HG03439 (cell line): ENCODE data around the gene PEAK1.

ENCODE experiments used
- ATAC-seq: cut with Tn5 transposase; IDR thresholded peaks from one replicate; pipeline ENCODE4 v1.9.1; 2021; ENCODE audit warnings: mild to moderate bottlenecking, moderate library complexity; ENCODE audit not compliant: unreplicated experiment

Gene PEAK1

GRCh38 chr15:77369168-77369567 lies 50.7 kb downstream of the PEAK1 start:
- ATAC-seq = no peak

DNA sequence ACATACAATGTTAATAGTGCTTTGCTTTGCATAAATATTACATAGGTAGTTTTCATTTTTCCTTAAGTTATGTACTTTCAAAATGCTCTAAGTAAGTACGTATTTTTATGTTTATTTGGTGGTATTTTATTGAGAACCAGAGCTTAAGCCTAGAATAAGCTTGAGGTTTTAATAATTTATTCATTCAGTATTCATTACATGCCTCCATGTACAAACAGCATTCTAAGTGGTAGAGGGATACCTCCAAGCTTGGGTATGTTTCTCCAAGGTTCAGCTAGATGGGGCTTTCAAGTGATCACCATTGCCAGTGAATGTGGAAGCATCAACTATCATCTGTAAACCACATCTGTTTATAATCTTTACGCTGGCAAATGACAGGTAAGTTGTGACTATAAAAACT lies 52.3 kb downstream of the PEAK1 start:
- ATAC-seq = no peak

GRCh38 chr15:77361456-77361855 lies 58.4 kb downstream of the PEAK1 start:
- ATAC-seq = no peak

- no peak for ATAC-seq
Observed at GRCh38 chr15:77358545-77359240, 61.2 kb downstream of the PEAK1 start.

GRCh38 chr15:77356305-77356704 lies 63.6 kb downstream of the PEAK1 start:
- ATAC-seq = no peak

GRCh38 chr15:77355321-77355720 lies 64.6 kb downstream of the PEAK1 start:
- ATAC-seq = no peak

- no peak for ATAC-seq
Observed at GRCh38 chr15:77354063-77354462, 65.8 kb downstream of the PEAK1 start.

GRCh38 chr15:77352887-77353286 lies 67.0 kb downstream of the PEAK1 start:
- ATAC-seq = no peak

DNA sequence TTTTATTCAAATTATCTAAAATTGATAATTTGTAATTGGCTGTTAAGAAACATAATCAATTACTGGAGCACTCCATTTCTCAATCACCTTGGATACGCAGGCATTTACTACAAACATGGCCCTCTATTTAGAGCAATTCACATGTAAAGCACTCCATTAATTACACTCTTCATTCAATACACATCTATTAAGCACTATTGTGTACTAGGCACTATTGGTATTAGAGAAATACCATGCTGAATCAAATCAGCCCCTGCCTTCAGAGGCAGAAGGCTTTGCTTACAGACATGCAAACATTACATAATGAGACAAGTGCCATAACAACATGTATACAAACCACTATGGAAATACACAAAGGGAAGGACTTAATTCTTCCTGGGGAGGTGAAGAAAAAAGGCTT lies 69.1 kb downstream of the PEAK1 start:
- ATAC-seq = no peak

DNA sequence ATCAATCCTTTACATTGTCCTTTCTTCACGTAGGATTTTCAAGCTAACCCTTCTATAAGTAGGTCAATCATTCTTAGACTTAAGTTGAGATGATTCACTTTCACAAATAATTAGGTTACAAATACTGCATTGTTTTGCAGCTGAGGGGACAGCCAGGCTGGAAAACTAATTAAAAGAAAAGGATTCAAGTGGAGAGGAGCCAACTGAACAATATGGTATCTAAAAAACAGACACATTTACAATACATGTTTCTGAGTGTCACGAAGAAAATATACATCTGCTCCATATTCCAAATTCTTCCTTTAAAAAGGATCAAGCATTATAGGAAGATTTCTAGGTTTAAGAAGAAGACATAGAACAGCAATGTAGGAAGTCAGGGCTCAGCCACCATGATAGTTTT lies 70.2 kb downstream of the PEAK1 start:
- ATAC-seq = no peak

DNA sequence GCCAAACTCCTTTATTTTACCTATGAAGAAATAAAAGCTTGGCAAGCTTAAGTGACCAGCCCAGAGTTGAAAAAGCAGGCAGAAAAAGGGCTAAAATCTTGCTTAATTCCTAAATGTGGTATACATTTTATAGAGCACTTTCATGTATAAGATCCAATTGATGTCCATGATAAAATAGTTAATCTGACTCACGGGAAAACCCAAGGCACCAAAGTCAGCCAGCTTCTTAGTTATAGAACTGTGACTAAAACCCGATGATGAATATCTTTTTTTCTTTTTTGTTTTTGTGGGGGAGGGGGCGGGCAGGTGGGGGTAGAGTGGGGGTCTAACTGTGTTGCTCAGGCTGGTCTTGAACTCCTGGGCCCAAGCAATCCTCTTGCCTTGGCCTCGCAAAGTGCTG lies 71.4 kb downstream of the PEAK1 start:
- ATAC-seq = no peak

- no peak for ATAC-seq
Observed at GRCh38 chr15:77347197-77347596, 72.7 kb downstream of the PEAK1 start.

DNA sequence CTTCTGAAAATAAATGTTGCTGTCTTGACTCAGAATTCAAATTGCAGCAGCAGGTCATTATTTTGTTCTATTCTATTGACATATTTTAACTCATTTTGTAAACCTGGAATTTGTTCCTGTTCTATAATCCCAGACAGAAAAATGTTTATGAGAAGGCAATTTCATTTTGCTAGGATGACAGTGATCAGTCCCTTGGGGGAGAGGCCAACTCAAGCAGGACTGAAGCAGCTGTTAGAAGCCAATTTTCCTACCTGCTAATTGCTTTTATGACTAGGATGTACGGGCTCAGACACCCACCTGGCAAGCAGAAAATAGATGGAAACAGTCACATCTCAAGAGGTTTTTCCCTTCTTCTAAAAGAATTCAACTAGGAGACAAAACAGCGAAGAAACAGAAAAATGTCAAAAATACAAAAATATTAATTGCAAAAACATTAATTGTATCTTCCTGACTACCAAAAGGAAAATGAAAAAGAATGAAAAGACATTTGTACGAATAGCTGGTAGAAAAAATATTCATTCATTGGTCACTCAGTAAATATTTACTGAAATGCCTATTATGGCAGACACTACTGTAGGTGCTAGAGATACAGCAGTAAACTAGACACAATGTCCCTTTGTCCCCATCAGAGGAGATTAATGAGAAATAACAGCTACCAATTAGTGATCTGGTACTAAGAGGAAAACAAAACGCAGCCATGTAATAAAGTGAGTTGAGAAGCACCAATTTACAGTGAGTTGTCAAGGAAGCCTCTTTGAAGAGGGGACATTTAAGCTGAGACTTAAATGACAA lies 73.5 kb downstream of the PEAK1 start:
- no peak for ATAC-seq

DNA sequence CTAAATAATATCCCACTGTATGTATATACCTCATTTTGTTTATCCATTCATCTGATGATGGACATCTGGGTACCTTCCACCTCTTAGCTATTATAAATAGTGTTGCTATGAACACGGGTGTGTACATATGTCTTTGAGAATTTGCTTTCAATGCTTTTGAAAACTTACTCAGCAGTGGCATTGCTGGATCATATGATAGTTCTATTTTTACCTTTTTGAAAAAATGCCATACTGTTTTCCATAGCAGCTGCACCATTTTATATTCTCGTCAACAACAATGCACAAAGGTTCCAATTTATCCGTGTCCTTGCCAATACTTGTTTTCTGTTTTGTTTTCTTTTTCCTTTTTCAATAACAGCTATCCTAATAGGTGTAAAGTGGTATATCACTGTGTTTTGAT lies 77.1 kb downstream of the PEAK1 start:
- ATAC-seq = no peak

- ATAC-seq = no peak
Observed at GRCh38 chr15:77340245-77340644, 79.7 kb downstream of the PEAK1 start.

DNA sequence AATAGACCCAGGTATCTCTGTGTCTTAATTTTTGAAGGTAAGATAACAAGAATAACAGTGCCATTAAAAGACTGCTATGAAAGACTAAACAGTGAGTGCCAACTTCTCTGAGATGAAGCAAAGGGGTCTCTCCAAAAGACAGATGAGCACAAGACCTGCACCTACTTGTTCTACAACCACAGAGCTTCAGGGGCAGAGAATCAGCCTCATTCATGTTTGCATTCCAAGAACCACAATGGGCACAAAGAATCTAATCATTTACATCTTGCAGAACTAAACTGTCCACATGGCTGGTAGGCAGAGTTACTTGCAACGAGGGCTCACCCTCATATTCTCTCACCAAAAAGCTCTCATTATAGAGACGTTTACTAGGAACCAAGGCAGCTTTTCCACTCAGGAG lies 83.9 kb downstream of the PEAK1 start:
- no peak for ATAC-seq

GRCh38 chr15:77335298-77335697 lies 84.6 kb downstream of the PEAK1 start:
- ATAC-seq = no peak

GRCh38 chr15:77333166-77333565 lies 86.7 kb downstream of the PEAK1 start:
- no peak for ATAC-seq

GRCh38 chr15:77329202-77329601 lies 90.7 kb downstream of the PEAK1 start:
- ATAC-seq = no peak

GRCh38 chr15:77327844-77328529 lies 91.9 kb downstream of the PEAK1 start:
- no peak for ATAC-seq

DNA sequence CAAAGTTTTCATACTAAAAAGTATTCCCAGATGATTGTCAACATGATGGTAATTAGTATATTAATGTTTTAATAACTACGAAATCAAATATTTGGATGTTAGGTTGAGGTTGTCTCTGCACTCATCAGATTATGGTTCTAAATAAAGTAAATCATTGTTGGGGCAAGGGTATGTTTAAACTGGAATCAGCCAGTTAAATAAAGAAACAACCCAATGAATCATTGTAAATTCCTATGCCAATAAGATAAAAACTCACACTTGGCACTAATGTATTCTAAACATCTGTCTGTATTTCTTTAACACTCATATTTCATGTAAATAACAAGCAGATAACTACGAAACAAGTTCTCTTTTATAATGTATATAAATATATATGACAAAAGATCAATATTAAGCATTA lies 92.7 kb downstream of the PEAK1 start:
- ATAC-seq = no peak

DNA sequence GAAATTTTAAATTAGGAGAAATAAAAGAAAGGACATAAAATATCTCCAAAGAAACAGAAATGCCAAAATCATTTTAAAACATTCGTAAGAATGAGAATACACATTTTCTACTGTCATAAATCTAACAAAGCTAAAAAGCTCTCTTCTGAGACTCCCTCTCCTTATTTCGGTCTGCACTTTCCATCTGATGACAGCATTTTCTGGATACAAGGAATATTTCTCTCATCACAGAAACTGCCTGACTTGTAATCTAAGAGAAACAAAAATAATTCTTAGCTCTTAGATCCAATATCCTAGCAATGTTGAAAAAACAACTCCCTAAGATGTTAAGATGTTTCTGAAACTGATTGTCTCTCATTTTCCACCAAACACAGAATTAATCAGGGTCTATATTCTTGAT lies 93.5 kb downstream of the PEAK1 start:
- ATAC-seq = no peak
